Gastrocnemius medialis (tissue), 4 donors: ENCODE measurements around the gene INPPL1.

Experiments
- CTCF ChIP-seq, 5 experiments: fragments of 450-650 bp in 3 of 5; fragments of 200-600 bp in 2 of 5; sonication (generic) in 2 of 5; IDR thresholded peaks in 4 of 5; conservative IDR thresholded peaks in 1 of 5; 1 replicate in 4 of 5; 2 replicates in 1 of 5; pipeline ENCODE4 v1.5.1; 2016 to 2019; ENCODE audit warnings: antibody characterized with exemption in 5 of 5, mild to moderate bottlenecking in 3 of 5, moderate library complexity in 3 of 5
- POLR2A ChIP-seq, 2 donors: fragments of 450-650 bp; IDR thresholded peaks; one replicate each; pipeline ENCODE4 v1.6.1; 2017; ENCODE audit warnings: antibody characterized with exemption in 2 of 2, mild to moderate bottlenecking in 2 of 2, moderate library complexity in 2 of 2

- TF ChIP-seq CTCF (IDR thresholded peaks at IDR 0.05 in 4 of 5, conservative IDR thresholded peaks at IDR 0.05 in 1 of 5), result no peak
- no peak for TF ChIP-seq POLR2A (IDR thresholded peaks at IDR 0.05)
These were observed 33.0 kb downstream of the INPPL1 start for GRCh38 chr11:72257570-72257969.
